ENCODE measurements around the gene PLK5.

DNA sequence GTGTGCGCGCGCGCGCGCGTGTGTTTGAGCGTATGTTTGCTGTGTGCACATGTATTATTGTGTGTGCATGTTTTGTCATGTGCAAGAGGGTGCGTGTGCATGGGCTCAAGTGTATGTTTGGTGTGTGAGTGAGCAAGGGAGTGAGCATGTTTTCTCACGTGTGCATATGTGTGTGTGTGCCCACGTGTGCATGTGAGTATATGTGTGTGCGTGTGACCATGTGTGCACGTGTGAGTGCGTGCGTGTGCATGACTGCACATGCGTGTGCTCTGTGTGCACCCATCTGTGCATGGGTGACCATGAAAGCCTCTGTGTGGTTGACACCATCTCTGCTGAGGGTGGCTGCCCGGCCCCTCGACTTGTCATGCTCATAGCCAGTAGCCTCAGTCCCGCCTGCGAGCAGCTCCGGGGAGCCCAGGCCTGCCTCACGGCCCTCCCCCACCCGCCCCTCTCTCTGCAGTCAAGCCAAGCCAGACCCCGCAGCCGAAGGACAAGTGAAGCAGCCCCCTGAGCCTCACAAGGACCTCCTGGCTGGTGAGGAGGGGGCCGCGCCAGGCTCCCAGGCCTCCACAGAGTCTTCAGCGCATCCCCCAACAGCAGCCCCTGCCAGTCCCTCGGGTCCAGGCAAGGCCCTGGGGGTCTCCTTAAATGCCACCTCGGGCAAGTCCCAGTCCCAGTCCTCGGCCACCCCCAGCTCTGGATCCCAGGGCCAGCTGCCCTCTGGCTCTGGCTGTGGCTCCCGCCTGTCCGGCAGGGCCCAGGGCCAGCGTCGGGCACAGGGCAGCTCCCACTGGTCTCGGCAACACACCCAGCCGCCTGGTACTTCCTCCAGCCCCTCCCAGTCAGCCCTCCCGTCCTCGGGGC is 26.9 kb upstream of the PLK5 start:
- TF ChIP-seq POLR2A (IDR thresholded peaks at IDR 0.05) (no peak), POLR2AphosphoS5 (IDR thresholded peaks at IDR 0.05) (no peak)
- TF ChIP-seq, protein P1, sequence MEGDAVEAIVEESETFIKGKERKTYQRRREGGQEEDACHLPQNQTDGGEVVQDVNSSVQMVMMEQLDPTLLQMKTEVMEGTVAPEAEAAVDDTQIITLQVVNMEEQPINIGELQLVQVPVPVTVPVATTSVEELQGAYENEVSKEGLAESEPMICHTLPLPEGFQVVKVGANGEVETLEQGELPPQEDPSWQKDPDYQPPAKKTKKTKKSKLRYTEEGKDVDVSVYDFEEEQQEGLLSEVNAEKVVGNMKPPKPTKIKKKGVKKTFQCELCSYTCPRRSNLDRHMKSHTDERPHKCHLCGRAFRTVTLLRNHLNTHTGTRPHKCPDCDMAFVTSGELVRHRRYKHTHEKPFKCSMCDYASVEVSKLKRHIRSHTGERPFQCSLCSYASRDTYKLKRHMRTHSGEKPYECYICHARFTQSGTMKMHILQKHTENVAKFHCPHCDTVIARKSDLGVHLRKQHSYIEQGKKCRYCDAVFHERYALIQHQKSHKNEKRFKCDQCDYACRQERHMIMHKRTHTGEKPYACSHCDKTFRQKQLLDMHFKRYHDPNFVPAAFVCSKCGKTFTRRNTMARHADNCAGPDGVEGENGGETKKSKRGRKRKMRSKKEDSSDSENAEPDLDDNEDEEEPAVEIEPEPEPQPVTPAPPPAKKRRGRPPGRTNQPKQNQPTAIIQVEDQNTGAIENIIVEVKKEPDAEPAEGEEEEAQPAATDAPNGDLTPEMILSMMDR (IDR thresholded peaks at IDR 0.05), result no peak

All from transverse colon (tissue), 4 donors.